ENCODE measurements around the gene LAMTOR2. TPM values are rescaled to one million over a fixed set of nuclear protein-coding genes. Genes with fewer than 3 reads are reported as not detected.
A peak's percentile ranks its signal among the peaks of the same experiment; 100 is the strongest.

LAMTOR2 gene
- total and polyA plus RNA-seq, 2 of the 8 experiments (the other 6 are each of a cell fraction or from before 2014, with no cell fraction given), result 54.7 to 122 TPM

DNA sequence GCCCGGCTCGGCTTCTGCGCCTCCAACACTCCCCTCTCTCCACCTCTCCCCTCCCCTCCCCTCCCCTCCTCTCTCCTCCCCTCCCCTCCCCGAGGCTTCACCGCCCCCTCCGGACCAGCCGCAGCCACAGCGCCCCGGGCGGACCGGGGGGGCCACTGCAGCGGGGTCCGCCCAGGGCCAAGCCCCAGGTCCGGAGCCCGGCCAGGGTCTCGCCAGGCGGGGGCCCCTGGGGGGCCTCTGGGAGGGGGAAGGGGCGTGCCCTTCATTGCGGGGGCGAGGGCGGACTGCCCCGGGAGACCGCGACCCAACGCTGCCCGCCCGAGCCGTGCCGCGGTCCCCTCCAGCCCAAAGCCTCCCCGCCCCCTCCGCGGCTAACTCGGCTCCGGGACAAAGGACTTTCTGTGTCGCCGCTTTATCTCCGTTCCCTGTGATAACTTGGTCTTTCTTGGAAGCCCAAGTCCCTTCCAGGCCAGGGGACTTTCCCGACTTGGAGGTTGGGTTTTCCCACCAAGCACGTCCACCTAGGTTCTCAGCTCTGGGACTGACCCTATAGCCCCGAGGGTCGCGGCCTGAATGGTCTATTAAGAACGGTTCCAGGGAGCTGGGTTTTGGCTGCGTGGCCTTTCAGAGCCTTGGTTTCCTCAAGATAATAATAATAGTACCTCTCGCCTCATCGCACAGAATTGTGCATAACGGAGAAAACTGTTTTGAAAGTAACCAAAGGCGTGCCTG is 648 bp upstream of the LAMTOR2 start, which contains the start of gene UBQLN4 (continued):
- TF ChIP-seq TAF7 (optimal IDR thresholded peaks at IDR 0.05; ENCODE audit: borderline replicate concordance, low read depth, low read length), result peak; percentile 10
- TF ChIP-seq, protein P1, sequence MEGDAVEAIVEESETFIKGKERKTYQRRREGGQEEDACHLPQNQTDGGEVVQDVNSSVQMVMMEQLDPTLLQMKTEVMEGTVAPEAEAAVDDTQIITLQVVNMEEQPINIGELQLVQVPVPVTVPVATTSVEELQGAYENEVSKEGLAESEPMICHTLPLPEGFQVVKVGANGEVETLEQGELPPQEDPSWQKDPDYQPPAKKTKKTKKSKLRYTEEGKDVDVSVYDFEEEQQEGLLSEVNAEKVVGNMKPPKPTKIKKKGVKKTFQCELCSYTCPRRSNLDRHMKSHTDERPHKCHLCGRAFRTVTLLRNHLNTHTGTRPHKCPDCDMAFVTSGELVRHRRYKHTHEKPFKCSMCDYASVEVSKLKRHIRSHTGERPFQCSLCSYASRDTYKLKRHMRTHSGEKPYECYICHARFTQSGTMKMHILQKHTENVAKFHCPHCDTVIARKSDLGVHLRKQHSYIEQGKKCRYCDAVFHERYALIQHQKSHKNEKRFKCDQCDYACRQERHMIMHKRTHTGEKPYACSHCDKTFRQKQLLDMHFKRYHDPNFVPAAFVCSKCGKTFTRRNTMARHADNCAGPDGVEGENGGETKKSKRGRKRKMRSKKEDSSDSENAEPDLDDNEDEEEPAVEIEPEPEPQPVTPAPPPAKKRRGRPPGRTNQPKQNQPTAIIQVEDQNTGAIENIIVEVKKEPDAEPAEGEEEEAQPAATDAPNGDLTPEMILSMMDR (IDR thresholded peaks at IDR 0.05; ENCODE audit: control extremely low read depth in 1 of 3, insufficient read depth in 1 of 3, low read depth in 1 of 3, low read length in 3 of 3), result peak in 2 of 3 experiments; percentile 61 to 69; a peak in 3 of 4 replicates
